HCEC 1CT (cell line): ENCODE measurements around the gene MOSPD3.
"Not testable (repeated sequence)": the region's sequence is repeated elsewhere in the genome, so short reads cannot be mapped to it uniquely, and the experiment has no call there.

Experiments used
- DNase-seq: peaks from one replicate; pipeline ENCODE4 v3.0.0-alpha.2; 2017

The MOSPD3 gene, protein sequence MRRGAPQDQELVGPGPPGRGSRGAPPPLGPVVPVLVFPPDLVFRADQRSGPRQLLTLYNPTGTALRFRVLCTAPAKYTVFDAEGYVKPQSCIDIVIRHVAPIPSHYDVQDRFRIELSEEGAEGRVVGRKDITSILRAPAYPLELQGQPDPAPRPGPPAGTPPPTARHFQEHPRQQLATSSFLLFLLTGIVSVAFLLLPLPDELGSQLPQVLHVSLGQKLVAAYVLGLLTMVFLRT

DNA sequence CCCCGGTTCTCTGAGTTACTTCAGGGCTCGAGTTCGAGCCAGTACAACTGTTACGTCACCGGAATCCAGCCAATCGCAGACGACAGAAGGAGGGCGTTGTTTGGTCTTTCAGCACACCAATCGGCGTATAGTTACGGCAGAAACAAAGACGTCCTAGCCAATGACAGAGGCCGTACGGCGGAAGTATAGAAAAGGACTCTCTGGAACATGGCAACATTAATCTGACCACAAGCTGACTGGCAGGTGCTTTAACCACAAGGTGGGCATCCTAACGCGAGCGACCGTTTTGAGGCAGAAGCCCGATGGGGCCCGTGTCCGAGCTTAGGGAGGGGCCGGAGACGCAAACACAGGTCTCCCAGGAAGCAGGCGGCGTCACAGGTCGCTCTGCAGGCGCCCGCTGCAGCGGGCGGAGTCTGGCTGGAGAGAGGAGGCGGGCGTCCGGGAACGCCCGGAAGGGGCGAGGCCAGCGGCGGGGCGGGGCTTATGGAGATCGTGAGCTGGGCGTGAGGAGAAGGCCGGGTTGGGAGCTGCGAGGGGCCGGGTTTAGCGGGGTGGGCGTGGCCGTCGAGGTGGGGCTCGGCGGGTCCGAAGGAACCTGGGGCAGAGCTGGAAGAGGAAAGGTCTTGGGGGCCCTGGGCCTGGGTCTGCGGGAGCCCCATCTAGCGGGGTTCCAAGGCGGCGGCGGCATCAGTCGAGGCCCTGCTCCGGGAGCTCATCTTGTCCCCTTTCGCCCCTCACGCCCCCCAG is at the start of gene MOSPD3:
TSS of gene MOSPD3 (plus strand) at position 558 of the 747 bp plus-strand sequence. CDS start 252 bp downstream, outside the sequence.
- DNase-seq: peak; percentile 99

DNA sequence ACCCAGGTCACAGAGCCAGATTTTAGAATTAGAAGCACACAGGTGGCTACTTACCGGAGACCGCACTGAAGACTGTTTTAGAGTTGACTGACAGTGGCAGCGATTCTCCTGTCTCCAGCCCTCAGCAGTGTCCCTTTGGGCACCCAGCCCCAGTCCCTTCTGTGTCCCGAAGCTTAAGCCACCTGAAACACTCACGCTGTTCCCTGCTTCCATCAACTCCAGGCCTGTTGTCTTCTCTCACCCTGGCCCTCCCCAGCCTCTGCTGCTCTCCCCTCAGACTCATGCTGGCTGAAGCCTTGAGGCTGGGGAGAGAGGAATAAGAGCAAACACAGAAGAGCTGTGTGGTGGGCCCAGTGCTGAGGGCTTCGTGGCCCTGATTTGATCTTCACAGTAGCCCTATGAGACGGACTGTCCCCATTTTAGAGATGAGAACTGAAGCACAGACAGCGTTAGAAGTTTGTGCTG is 49.2 kb upstream of the MOSPD3 start:
- DNase-seq: no peak

DNA sequence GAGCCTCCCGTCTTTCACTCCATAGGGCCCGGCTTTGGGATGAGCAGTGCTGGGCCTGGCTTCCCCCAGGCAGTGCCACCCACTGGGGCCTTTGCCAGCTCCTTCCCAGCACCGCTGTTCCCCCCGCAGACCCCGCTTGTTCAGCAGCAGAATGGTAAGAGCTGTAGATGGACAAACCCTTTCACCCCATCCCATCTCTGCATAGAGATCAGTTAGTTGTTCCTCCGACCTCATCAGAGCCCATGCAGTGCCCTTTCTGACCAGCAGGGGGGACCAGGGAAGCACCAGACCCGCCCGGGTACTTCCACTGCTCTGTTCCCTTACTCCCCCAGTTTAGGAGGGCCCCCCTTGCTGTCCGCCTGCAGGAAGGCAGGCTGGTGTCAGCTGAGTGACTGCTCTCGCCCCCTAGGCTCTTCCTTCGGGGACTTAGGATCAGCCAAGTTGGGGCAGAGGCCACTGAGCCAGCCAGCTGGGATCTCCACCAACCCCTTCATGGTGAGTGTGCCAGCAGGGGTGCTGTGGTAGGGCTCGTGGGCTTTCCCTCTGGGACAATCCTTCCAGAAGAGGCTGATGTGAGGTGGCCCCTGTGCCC is 48.4 kb upstream of the MOSPD3 start:
- DNase-seq: peak; percentile 55

DNA sequence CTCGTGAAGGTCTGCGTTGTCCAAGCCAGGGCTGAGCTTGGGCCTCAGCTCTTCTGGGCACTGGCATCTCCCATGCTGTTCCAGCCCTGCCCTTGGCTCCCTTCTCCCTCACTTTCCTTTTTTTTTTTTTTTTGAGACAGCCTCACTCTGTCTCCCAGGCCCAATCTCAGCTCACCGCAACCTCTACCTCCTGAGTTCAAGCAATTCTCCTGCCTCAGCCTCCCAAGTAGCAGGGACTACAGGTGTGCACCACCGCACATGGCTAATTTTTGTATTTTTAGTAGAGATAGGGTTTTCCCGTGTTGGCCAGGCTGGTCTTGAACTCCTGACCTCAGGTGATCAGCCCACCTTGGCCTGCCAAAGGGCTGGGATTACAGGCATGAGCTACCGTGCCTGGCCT is 47.9 kb upstream of the MOSPD3 start:
- DNase-seq: not testable (repeated sequence)

DNA sequence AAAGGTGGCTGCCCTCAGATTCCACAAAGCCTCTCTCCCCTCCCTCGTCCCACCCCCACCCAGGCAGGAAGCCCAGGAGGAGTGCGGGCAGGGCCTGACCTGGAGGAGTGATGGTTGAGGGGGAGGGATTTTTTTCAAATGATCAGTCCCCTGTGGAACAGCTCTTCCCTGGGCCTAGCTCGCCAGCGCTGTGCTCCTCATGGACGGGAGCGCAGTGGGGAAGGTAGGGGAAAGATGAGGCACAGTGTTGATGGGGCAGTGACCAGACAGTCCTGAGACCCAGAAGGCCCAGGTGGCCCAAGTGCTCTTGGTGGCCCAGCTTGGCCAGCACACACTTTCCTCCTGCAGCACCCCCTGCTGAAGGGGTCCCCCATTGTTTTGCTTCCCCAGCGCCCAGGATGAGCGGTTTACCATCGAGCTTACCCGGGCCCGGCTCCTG is 47.2 kb upstream of the MOSPD3 start:
- no peak for DNase-seq

DNA sequence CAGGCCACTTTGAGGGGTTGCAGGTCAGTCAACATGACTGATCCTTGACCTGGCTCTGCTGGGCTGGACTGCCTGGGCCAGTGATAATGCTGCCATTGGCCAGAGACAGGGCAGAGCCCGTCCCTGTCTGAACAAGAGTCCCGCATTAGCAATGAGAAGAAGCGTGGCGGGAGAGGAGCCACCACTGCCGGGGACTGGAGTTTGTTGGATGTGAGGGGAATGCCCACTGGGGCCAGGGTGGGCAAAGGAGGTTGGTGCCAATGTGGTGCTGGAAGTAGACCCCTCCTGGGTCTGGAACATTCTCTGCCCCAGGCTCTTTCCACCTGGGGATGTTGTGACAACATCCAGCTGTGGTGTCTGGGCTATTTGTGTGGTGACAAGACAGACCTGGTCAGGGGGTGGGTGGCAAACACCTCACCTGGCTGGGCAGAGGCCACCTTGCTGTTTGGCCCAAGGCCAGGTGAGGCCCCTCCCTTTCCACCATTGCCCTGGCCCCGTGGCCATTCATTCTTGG is 46.3 kb upstream of the MOSPD3 start:
- no peak for DNase-seq

DNA sequence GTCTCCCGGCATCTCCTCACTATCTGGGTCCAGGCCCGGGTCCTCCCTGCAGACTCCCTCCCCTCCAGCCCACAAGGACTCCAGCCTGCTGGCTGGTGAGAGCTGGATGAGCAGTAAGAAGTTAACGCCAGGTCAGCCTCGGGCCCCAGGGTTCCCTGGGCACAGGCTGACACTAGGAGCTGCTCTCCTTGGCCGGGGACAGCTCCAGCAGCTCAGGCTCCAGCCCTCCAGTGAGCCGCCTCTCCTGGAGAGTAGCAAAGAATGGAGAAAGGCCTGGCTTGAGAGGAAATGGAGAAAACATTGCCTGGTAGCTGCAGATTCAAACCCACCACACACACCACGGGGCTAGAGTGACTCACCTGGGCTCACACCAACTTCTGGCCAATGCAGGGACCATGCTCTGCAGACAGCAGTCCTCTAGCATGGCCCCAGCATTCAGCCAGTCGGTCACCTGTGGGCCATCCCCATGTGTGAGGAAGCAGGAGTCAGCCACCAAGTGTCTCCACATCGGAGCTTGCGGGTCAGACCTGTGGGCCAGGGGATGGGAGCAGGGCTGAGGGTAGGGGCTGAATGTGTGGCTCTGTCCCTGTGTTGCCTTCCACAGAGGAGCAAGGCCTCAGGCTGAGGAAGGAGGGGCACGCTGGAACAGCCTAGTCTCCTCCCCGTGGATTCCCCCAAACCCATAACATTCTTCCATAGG is 45.2 kb upstream of the MOSPD3 start:
- DNase-seq: no peak

DNA sequence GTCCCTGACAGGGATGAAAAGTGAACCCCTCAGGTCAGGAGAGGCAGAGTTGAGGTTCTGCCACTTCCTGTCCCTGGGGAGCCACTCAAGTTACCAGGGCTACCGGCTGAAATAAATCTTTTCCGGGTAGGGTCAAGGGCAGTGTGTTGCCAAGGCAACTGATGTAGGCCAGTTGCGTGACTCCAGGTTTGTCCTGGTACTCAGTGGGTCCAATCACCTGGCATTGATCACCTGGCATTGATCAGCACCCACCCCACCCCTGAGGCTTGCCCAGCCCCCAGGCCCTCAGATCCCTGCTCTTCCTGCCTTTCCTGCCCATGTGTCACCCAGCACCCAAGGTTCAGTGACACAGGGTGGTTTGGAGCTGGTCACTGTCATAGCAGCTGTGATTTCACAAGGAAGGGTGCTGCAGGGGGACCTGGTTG is 44.6 kb upstream of the MOSPD3 start:
- DNase-seq: no peak

DNA sequence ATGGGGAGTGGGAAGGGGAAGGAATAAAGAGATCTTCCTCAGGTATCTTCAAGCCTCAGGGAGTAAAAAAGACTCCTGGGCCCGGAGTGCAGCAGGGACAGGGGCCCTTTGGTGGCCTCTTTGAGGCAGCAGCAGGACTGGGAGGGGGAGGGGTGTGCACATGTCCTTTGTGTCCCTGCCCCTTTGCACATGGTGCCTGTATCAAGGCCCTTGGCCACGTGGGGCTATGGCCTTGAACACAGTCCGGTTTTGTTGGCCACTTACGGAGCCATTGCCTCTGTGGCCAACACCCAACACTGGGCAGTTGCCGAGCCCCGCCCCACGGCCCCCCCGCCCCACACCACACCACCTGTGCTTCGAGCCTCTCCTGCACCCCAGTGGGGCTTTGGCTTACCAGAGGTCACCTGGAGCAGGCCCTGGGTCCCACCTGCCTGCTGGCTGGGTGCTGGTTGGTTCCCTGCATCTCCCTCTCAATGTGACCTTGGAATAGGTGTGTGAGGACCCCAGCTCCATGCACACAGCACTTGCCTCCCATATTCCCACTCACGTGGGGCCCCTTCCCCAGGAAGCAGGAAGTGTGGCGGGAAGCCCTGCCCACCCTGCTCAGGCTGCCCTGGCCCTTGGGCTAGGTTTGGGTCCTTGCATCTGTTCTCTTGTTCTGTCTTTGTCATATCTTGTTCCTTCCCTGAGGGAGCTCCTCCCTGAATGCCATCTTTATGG is 44.0 kb upstream of the MOSPD3 start:
- no peak for DNase-seq

DNA sequence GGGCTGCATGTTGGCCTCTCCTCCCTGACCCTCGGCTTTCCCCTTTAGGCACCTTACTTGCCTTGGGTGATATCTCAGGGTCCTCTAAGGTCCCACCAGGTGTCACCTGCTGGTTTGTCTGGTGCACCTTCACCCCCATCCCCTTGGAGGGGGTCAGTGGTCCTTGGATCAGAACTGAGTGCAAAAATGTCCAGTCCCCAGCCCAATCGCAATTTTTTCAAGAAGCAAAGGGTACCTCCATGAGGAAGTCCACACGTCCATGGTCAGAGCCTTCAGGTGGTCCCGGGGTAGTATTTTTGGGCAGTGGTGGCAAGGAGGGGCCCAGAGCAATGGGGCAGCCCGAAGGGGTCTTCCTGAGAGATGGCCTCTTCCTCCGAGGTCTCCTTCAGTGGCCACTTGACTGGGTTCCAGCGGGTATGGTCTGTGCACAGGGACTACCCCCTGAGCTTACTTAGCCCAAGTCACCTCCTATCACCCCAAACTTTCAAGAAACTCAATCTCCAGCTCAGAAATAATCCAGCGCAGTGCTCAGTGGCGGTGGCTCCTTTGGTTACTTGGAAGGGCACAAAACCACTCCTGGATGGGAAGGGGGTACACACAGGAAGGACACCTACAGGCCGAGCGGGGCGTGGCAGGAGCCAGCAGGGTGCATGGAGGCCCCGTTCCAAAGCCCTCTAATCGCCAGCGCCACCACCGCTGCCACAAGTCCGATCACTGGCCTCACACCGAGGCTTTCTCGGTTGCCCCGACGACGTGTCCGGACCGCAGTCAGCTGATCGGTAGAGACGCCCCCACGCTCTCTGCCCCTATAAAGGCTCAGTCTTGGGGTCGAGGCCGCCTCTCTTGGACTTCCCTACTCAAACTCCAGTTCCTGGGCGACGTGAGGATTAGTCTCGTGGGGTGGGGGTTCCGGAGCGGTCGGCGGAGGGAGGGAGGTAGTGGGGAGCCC is 43.2 kb upstream of the MOSPD3 start:
- peak; percentile 29 for DNase-seq

DNA sequence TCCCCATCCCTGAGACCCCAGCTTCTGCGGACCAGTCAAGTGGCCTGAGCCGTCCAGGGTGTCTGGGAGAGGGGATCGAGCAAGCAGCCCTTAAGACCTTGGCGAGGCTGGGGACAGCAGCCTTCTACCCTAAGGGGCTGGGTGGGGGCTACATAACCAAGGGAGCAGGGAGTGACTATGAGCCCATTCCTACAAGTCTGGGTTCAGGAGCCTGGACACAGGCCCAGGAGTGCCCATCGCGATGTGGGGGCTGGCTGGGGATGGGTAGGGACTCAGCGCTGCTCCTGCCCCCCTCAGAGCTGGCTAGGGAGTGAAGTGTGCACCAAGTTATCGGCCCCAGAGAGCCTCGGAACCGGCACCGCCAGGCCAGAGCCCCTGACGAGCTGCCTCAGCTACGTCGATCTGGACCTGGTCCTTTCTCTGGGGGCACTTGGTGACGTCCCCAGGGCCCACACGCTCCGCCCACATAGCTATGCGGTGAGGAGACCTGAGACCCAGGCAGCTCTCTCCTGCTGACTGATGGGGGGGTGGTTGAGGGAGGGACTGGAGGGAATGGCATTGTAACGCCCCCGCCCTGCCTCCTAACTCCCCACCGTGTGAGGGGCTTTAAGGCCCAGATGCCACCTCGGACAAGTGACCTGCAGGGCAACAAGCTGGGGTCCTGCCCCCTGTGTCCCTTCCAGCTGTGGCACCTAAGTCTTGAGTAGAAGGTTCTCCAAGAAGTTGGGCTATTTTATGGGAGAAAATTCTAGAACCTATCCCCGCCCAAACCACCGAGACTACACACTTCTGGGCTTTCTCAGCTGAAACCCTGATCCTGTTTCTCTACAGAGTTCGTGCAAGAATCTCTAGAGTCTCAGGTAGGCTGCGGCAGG is 41.1 kb upstream of the MOSPD3 start:
- no peak for DNase-seq

DNA sequence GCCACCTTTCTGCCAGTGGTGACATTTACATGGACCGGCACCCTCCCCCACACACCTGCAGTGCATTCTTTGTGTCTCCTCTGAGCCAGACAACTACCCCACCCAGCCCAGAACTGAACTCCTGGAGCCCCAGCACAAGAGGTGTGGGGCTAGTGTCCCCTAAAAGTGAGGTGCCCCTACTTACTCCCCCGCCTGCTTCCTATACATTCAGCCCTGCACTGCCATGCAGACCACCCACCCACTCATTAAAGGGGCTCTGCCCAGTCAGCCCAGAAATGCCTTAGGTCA is 40.6 kb upstream of the MOSPD3 start:
- DNase-seq: no peak

DNA sequence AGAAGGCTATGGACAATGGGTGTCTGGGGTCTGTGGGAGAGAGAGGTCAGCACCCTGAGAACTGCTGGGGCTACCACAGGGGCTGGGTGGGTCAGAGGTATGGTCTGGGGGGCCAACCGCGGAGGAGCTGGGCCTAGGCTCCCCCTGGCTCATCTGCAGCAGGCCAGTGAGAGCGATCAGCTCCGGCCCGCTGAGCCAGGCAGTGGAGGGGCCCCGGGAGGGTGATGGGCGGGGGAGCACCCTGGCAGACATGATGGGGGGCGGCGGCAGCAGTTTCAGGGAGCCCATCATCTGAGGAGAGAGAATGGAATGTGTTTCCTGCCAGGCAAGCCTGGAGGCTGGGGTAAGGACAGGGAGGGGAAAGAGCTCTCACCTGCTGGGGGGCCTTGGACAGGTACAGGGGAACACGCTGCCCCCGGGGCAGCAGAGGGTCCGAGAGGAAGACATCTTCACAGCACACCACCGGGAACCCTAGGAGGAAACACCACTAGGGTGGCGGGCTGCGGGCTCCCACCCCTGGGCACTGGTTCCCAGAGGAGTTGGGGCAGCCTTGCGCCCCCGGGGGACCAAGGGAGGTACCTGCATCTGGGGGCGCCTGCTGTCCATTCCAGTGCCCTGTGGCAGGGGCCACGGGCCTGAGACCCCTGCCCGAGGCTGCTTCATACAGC is 39.9 kb upstream of the MOSPD3 start:
- DNase-seq: no peak

DNA sequence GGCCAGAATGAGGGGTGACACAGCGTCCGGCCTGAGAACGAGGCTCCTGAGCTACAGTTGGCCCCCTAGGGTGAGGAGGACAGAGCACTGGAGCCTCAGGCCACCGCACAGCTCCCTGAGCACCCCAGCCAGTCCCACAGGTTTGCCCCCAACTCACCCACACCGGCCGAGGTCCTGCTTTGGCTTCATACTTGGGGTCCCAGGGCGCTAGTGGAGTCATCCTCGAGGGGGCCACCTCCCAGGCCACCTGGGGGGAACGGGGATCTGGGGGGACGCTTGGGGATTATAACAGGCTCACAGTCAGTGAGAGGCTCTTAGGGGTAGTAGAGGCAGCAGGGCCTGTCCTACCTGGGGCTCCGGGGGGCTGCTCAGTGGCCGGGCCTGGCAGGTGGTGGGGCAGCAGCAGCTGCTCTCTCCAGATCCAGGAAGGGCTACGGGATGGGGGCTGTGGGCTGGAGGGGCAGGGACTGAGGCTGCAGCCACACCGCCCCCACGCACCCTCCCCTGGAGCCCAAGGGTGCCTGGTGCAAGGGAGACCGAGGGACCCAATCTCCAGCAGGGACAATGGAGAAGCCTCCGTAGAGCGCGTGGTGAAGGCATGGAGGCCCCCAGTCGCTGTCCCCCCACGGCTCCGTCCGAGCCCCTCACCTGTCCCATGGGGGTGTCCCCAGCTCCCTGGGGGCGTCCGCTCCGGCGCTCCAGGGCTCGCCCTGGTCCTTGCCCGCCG is 39.2 kb upstream of the MOSPD3 start:
- DNase-seq: no peak

DNA sequence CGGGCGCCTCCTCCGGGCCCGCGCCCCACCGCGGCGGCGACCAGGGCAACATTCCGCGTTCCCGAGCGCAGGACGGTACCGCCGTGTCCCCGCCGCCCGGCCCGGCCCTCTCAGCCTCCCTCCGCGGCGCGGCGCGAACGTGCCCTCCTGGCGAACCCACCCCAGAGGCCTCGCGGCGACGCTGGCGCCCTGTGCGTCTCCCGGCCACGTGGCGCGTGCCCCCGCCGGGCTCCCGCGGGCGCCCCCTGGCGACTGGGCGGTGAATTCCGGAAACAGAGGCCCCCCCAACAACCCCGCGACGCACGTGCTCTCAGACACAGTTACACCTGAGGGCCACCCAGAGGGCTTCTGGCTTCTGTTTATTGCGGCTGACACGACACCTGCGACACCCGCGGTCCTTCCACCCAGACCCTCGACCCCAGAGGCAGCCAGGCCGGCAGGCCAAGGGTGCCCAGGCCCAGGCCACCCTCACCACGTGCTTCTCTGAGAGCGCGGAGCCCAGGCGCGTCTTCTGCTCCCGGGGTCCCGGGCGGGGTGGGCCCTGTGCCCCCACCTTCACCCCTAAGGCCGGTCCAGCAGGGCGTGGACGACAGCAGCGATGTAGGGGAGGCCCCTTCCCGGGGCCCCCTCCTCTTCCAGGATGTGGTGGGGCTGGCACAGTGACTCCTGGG is 38.5 kb upstream of the MOSPD3 start, which contains the start of gene SAP25:
TSS of gene SAP25 (minus strand) at position 210 of the 671 bp plus-strand sequence. CDS start at position 52, 158 bp downstream.
- DNase-seq: no peak

DNA sequence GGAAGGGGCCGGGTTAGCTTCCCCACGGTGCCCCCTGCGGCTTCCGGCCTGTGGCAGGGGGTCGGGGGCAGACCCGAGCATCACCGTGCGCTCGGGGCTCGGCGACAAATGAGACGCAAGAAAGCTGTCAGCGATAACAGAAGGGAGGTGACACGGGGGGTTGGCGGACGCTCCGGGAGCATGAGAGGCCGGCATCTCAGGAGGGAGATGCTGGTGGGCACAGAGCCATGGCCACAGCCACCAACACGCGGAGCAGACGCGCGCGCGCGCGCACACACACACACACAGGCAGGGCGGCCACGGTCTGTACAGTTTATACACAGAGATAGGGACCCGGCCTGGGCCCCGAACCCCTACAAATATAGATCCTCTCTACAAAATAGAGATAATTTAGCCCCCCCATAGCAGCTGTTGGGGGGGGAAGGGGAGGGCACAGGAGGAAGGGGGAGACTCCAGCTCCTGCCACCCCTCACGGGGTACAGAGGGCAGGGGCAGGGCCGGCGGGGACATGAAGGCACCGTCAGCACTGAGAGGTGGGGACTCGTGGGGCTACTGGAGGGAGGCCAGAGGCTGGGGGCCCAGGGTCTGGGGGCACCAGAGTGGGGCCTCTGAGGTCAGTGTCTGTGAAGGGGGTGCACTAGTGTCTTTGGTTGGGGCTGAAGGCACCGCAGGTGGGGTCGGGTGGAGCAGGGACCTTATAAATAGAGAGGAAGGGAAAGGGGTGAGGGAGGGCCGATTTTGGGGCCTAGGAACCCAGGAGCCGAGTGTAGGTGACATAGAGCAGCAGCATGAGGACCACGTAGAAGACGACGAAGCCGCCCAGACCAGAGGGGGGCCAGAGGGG is 37.8 kb upstream of the MOSPD3 start:
- no peak for DNase-seq

DNA sequence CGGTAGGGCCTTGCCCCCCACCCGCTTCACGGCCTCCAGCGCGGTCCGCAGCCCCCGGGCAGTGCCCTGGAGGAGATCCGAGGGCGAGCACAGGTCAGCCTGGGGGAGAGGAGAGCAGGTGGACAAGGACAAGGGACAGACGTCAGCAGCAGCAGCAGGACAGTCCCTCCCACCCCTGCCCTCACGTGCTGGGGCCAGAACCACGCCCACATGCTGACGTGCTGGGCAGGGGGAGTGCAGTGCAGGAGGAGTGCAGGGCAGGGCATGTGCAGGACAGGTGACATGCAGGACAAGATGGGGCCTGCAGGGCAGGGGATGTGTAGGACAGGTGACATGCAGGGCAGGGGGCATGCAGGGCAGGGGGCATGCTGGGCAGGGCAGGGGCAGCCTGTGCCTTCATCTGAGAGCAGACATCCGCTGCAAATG is 37.1 kb upstream of the MOSPD3 start:
- no peak for DNase-seq
